Activated naive CD8-positive, alpha-beta T cell treated with anti-CD3 and anti-CD28 coated beads, Interleukin-2, amount 10 ng/mL, durations not matched to agents 7 days and 5 days (primary cell): ENCODE data around the gene OLFML1. TPM values are rescaled to one million over a fixed set of nuclear protein-coding genes. Genes with fewer than 3 reads are reported as not detected.

ENCODE experiments used
- ATAC-seq: fragments of 150-1000 bp; cut with Tn5 transposase; one replicate; pipeline ENCODE4 v1.10.0; 2021; ENCODE audit warnings: low read depth, moderate library complexity
- POLR2A ChIA-PET: fragments of 350-600 bp; sonication (Branson Sonifier 250); formaldehyde crosslinking; loops from one replicate; lab custom pipeline; 2021; ENCODE audit warnings: antibody characterized with exemption; lab: Charles Lee
- DNase-seq: peaks from one replicate; pipeline ENCODE4 v3.0.0; 2021
- H3K27ac Mint-ChIP-seq: one replicate; pipeline ENCODE4 v1.8.0; 2022; ENCODE audit warnings: mild to moderate bottlenecking, mixed read lengths
- H3K27me3 Mint-ChIP-seq: one replicate; pipeline ENCODE4 v1.8.0; 2022; ENCODE audit warnings: mild to moderate bottlenecking, moderate library complexity, mixed read lengths
- H3K36me3 Mint-ChIP-seq: one replicate; pipeline ENCODE4 v1.8.0; 2021; ENCODE audit warnings: mild to moderate bottlenecking, mixed read lengths
- H3K4me1 Mint-ChIP-seq: one replicate; pipeline ENCODE4 v1.8.0; 2021; ENCODE audit warnings: mixed read lengths
- H3K4me3 Mint-ChIP-seq: one replicate; pipeline ENCODE4 v1.8.0; 2022; ENCODE audit warnings: mild to moderate bottlenecking, moderate library complexity, mixed read lengths
- H3K9me3 Mint-ChIP-seq: one replicate; pipeline ENCODE4 v1.8.0; 2021; ENCODE audit warnings: mixed read lengths
- total RNA-seq, 2 experiments: library from RNA; stranded (reverse); gene quantifications; one replicate each; pipeline ENCODE4 v1.2.3, GENCODE V29; 2021

The OLFML1 gene
- total RNA-seq, 2 experiments from 2014 or later, result not detected

GRCh38 chr11:7548659-7549274 lies 63.5 kb downstream of the OLFML1 start:
- Mint-ChIP-seq H3K27ac (no peak overlapping the region), H3K4me3 (no peak overlapping the region), H3K9me3 (no peaks in the 10 kb centered on the region), H3K27me3 (no peaks in the 10 kb centered on the region), H3K36me3 (peaks cover 6% of the 10 kb centered on the region), H3K4me1 (peaks cover 6% of the 10 kb centered on the region)
- DNase-seq (peak; percentile 44), ATAC-seq (peak; percentile 88)
- POLR2A ChIA-PET, result no interaction called here

GRCh38 chr11:7549681-7550080 lies 64.4 kb downstream of the OLFML1 start:
- Mint-ChIP-seq H3K27ac (no peak overlapping the region), H3K36me3 (peaks cover 8% of the 10 kb centered on the region), H3K4me3 (no peak overlapping the region), H3K9me3 (no peaks in the 10 kb centered on the region), H3K4me1 (peaks cover 4% of the 10 kb centered on the region), H3K27me3 (no peaks in the 10 kb centered on the region)
- DNase-seq (no peak), ATAC-seq (no peak)
- POLR2A ChIA-PET, result interaction anchor here (1.9 kb wide), 1 partner anchor 37 kb away, joined by 5 read pairs; no protein-coding TSS in a partner anchor

GRCh38 chr11:7551571-7551970 lies 66.3 kb downstream of the OLFML1 start:
- POLR2A ChIA-PET, result interaction anchor here (1.9 kb wide), 1 partner anchor 39 kb away, joined by 5 read pairs; no protein-coding TSS in a partner anchor
- Mint-ChIP-seq H3K4me3 (no peak overlapping the region), H3K4me1 (peaks cover 4% of the 10 kb centered on the region), H3K36me3 (peaks cover 6% of the 10 kb centered on the region), H3K27me3 (no peaks in the 10 kb centered on the region), H3K9me3 (no peaks in the 10 kb centered on the region), H3K27ac (no peak overlapping the region)
- DNase-seq (no peak), ATAC-seq (no peak)

- H3K27me3 Mint-ChIP-seq, result no peaks in the 10 kb centered on the region
- H3K9me3 Mint-ChIP-seq, result no peaks in the 10 kb centered on the region
- DNase-seq (no peak), ATAC-seq (no peak)
- no peak overlapping the region for H3K4me3 Mint-ChIP-seq
- peaks cover 6% of the 10 kb centered on the region for H3K36me3 Mint-ChIP-seq
- no peak overlapping the region for H3K27ac Mint-ChIP-seq
- H3K4me1 Mint-ChIP-seq, result peaks cover 4% of the 10 kb centered on the region
- POLR2A ChIA-PET, result no interaction called here
Observed at GRCh38 chr11:7552666-7553065, 67.4 kb downstream of the OLFML1 start.

DNA sequence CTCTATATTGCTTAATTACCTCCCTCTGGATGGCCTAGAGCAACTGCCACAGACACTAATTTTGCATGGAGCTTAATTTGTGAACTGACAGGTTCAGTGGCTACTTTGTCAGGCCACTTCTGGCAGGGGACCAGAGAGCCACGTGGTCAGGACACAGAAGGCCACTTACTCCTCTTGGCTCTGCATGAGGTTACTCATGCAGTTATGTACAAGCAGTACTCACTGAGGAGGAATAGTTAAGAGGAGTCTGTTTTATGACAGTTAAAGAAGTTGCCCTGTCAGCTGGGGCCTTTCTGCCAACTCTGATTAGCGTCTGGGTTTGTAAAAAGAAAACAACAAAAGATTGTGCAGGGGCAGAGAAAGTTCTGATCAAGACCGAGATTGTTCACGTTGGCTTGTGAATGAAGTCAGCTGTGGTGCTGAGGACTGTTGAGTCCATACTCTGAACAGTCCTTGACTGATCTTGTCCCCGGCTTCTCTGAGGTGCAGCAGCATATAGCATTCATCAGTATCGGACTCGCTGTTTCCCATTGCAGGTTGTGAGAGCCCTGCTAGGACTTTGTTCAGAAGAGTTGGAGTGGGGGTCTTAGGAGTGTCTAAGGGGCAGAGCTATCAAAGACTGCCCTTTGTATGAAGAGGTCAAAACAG lies 69.9 kb downstream of the OLFML1 start:
- DNase-seq (no peak), ATAC-seq (no peak)
- no peak overlapping the region for H3K4me3 Mint-ChIP-seq
- POLR2A ChIA-PET, result no interaction called here
- no peaks in the 10 kb centered on the region for H3K9me3 Mint-ChIP-seq
- no peak overlapping the region for H3K27ac Mint-ChIP-seq
- H3K36me3 Mint-ChIP-seq, result peaks cover 6% of the 10 kb centered on the region
- no peaks in the 10 kb centered on the region for H3K27me3 Mint-ChIP-seq
- peaks cover 3% of the 10 kb centered on the region for H3K4me1 Mint-ChIP-seq

GRCh38 chr11:7558046-7558445 lies 72.7 kb downstream of the OLFML1 start:
- Mint-ChIP-seq H3K4me3 (no peak overlapping the region), H3K4me1 (peaks cover 3% of the 10 kb centered on the region), H3K36me3 (peaks cover 4% of the 10 kb centered on the region), H3K27ac (no peak overlapping the region), H3K27me3 (no peaks in the 10 kb centered on the region), H3K9me3 (no peaks in the 10 kb centered on the region)
- POLR2A ChIA-PET, result no interaction called here
- DNase-seq (no peak), ATAC-seq (no peak)

- H3K27me3 Mint-ChIP-seq, result no peaks in the 10 kb centered on the region
- DNase-seq (no peak), ATAC-seq (no peak)
- H3K4me1 Mint-ChIP-seq, result peaks cover 3% of the 10 kb centered on the region
- no peaks in the 10 kb centered on the region for H3K9me3 Mint-ChIP-seq
- no peak overlapping the region for H3K27ac Mint-ChIP-seq
- POLR2A ChIA-PET, result no interaction called here
- no peak overlapping the region for H3K4me3 Mint-ChIP-seq
- H3K36me3 Mint-ChIP-seq, result peaks cover 1% of the 10 kb centered on the region
Observed at GRCh38 chr11:7559398-7560283, 74.3 kb downstream of the OLFML1 start.

Other genes starting within 250 kb of the OLFML1 start
- gene SYT9, start 233.6 kb upstream of the OLFML1 start, total RNA-seq, result not detected
- 10 to 100 TPM; 19.9 to 25.7 TPM for gene PPFIBP2, start 28.5 kb downstream of the OLFML1 start, total RNA-seq
- gene CYB5R2, start 188.0 kb downstream of the OLFML1 start, total RNA-seq, result 1 to 10 TPM; 1.4 to 1.6 TPM
- not detected for gene OVCH2, start 221.0 kb downstream of the OLFML1 start, total RNA-seq